T-helper 2 cell (primary cell): ENCODE data around the gene SCN9A.
A peak's percentile ranks its signal among the peaks of the same experiment; 100 is the strongest.
"Not testable (repeated sequence)": the region's sequence is repeated elsewhere in the genome, so short reads cannot be mapped to it uniquely, and the experiment has no call there.

Experiments
- DNase-seq, 5 experiments: peaks; one replicate each; pipeline versions ENCODE4 v3.0.0 to v3.0.0-alpha.2; 2012 to 2022
- total RNA-seq, 2 donors: gene quantifications; one replicate each; lab custom pipeline; 2026; lab: John Stamatoyannopoulos, UW

SCN9A gene
- total RNA-seq = 0 to 0.20 reads per million in 2 donors

DNA sequence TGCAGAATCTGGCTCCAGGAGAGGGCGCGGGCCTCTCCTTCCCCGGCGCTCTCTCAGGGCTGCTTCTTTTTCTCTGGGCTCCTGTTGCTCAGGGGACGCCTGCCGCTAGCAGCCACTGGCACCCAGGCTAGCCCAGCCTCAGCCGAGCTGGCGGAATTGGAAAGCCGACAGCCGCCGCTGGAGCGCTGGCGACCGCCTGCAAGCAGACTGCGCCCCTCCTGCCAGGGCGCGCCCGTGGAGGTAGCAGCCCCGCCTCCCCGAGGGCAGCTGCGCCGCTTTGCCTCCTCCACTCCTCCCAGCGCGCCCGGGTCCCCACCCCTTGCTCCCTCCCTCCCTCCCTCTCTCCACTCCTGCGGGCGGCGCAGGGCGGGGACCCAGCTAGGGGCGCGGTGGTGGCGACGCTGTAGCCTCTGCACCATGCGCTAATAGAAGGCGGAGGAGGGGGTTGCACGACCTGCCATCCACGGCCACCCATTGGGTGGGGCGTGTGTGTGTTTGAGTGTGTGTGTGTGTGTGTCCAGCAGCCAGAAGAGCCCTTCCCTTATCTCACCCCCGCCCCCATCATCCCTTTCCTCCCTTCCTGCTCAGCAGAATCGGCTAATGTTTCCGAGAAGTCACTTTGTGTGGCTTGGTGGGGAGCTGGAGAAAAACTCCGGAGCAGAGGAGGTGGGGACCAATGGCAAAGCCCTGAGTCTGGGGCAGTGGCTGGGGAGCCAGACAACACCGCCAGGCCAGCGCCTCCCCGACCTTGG, at the start of gene SCN9A:
SCN9A (minus strand) TSS at position 209 of the 752 bp plus-strand sequence. CDS start 64,188 bp downstream, outside the sequence.
- peak in 1 of 5 experiments; percentile 30 for DNase-seq

DNA sequence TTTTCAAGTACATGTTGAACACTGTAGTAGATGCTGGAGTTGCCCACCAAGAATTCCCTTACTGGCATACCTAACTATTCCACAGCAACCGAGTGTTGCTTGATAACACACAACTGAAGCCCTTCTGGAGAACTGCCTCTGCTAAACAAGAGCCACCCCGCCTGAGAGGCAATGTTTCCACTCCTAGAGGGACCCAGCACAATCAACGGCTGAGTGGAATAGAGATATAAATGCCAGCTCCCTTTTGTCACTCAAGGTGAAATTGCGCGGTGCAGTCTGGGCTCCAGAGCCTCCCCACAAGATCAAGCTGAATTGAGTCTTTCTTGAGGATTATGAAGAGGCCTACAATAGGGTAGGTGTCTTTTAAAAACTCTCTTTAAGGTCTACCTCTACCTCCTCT, 49.1 kb upstream of the SCN9A start:
- no peak for DNase-seq

DNA sequence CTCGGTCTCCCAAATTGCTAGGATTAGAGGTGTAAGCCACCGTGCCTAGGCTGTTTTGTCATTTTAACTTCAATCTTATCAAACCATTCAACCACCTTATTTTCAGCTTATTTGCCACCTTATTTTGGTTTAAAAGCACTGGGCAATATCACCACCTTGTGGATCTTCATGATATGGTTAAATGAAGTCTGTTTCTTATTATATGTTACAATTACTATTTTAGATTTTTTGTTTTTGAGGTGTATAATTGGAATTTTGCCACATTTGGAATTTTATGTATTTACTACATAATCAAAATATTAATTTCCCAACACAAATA, 43.8 kb upstream of the SCN9A start:
- no peak for DNase-seq

DNA sequence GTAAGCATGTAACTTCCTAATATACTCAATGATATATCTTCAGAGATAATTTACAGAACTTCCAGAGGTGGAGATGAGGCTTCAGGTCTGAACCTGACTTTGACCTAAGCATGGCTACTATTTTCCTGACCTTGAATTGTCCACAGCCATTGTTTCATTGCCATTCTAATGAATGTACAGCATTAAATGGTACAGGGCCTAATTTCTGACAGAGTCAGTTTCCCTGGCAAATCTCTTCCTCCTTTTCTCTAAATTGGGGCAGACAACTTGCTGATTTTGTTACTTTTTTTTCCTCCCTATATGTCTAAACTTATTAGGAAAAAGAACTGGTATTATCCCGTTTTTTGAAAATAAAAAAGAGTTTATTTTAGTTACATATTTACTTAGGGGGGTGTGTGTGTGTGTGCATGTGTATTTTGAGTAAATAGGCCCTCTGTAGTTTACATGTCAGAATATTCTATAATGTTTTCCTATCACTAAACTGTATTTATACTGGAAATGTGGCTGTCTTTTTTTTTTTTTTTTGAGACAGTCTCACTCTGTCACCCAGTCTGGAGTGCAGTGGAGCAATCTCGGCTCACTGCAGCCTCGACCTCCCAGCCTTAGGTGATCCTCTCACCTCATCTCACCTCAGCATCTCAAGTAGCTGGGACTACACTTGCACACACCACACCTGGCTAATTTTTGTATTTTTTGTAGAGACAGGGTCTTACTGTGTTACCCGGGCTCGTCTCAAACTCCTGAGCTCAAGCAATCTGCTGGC, 43.3 kb upstream of the SCN9A start:
- DNase-seq = no peak

DNA sequence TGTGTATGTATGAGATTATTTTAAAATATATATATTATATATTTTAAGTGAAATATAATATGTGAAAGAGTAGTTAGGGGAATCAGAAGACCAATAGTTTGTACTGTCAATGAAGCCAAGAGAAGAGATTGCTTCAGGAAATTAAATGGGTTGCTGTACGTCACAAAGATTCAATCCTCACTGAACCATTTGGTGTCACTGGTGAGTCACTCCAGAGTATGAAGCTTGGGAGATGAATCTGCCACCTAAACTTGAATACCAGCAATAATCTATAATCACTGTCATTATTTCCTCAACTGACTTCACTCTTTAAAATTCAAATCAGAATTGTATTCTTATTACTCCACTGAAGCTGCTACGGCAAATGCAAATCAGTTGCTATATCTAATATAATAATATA, 41.9 kb upstream of the SCN9A start:
- no peak for DNase-seq

DNA sequence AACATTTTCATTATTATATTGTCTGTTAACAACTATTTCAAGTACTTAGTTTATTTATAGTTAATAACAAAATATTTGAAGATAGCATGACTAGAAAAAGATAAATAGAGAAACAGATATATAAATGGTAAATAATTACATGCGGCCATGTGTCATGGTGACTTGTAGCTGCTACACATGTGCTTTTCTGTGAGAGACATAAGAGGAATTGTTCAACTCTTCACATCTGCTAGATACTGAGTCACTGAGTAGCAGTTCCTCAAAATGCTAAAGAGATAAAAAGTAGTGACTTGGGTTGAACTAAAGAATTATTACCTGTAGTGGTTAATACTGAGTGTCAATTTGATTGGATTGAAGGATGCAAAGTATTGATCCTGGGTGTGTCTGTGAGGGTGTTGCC, 37.5 kb upstream of the SCN9A start:
- DNase-seq = no peak

DNA sequence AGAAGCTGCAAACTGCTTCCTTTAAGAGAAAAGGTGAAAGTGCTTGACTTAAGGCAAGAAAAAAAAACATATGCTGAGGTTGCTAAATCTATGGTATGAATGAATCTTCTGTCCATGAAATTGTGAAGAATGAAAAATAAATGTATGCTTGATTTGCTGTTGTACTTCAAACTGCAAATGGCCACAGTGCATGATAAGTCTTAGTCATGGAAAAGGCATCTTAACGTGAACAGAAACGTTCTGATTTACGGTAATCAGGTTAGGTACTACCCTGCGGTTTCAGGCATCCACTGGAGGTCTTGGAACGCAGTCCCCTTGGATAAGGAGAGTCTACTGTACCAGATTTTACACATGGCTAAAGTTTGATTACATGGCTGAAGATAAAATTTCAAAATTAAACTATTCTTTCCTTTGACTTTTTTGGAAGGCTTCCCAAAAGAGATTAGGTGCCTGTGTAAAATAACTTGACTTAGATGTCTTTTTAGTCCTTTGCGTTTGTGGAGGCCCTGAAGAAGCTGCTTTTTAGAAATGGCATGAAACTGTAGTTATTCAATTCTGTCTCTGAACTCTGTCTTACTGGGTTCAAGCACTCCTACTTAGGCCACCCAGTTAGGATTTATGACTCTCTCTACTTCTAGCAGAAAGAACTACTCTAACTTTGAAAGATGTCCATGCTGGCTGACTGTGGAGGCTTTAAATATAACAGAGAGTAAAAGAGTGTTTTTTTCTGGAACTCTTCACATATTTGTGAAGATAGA, 35.9 kb upstream of the SCN9A start:
- DNase-seq = no peak

DNA sequence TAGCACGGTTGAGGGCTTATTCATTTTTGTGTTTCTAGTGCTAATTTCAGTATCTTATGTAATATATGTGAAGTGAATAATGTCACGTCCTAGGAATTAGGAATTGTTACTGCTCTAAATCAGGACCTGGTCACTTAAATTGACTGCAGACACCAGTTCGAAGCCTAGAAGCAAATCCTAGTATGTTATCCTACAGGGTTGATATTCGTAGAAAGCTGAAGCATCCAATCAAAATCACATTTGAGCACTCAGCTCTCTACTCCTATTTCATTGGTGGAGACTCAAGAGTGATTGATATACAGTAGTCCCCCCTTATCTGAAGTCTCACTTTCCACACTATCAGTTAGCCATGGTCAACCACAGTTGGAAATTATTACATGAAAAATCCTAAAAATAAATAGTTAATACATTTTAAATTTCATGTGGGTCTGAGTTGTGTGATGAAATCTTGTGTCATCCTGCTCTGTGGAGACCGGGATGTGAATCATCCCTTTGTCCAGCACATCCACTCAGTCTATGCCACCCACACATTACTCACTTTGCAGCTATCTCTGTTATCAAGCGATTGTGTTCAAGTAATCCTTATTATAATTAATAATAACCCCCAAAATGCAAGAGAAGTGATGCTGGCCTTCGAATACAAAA, 35.2 kb upstream of the SCN9A start:
- no peak for DNase-seq

DNA sequence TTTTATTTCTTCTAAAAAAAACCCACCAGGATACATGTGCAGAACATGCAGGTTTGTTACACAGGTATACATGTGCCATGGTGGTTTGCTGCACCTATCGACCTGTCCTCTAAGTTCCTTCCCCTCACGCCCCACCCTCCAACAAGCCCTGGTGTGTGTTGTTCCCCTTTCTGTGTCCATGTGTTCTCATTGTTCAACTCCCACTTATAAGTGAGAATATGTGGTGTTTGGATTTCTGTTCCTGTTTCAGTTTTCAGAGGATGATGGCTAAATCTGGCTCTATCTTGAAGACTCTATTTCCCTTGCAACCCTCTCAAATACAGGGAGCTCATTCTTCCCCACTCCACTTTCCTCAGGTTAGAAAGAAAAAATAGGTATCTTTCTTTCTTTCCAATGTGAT, 32.0 kb upstream of the SCN9A start:
- DNase-seq = not testable (repeated sequence)

DNA sequence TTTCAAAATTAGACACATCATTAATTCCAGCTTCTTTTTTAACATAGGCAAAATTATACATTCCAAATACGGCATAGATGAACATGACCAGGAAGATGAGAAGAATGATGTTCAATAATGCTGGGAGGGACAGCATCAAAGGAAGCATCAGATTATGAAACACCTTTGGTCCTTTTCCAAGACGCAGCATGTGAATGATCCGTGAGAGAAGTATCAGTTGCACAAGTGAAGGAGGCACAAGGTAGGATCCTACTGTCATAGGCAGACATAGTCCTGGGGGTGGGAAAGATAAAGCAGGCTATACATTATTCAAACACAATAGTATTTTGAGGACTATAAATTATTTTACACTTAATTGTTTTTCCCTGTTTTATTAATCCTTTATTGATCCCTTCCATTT, 30.6 kb upstream of the SCN9A start:
- no peak for DNase-seq

DNA sequence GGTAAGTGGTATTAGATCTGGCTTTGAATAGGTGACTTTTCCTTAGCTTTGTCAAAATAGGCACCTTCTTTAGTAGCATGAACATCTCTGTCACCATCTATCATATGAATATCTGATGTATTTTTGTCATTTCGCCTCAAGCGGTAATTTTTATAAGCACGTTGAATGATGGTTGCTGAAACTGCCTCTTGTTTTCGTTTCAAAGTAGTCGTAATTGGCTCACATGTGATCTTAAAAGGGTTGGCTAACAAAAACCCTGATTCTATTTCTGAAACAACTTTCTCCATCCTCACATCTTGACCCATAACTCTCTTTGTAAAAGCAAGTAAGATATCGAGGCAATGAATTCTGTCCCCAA, 29.8 kb upstream of the SCN9A start:
- no peak for DNase-seq

DNA sequence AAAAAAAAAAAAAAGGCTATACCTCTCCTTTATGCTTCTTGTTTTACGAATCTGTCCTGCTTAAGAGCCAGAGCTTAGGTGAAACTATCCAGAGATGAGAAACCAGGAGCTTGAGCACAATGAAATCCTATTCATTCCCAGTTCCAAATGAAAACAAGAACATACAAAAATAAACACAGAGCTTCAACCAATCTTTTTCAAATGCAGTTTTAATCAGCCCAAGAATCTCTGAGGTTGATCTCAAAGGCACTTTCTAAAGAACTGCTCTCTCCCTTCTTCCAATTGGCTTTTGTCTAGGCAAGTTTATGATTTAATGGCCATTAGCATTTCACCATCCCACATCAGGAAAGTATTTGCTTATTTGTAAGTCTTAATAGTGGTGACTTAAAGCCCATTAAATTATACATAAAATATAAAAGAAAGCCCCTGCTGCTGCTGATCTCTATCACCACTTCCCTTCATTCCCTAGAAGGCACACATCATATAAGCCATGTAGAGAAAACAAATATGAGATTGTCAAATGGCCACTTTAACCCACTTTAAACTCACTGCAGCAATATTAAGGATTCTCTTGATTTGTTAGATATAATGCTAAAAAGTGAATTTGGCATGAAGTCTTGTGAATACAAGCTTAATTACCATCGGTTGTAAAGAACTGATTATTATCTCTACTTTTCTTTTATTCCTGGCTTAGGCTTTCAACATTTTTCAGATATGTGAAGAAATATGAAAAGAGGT, 29.3 kb upstream of the SCN9A start:
- no peak for DNase-seq

DNA sequence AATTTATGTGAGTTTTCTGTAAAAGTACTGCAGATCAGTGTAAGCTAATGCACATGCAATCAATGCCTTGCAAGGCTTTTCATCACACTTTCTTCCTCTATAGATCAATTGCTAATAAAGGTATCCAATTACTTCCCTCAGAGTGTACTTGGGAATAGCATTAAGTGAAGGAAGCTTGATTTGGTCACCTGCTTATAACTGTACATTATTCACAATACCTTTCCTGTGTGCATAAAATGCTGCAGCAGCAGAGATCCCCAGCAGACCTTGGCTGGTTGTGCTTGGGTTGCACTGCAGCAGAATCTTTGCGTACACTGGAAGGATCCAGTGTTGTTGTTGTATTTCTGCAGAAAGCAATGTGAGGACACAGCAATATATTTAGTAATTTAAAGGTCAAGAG, 18.5 kb upstream of the SCN9A start:
- no peak for DNase-seq

DNA sequence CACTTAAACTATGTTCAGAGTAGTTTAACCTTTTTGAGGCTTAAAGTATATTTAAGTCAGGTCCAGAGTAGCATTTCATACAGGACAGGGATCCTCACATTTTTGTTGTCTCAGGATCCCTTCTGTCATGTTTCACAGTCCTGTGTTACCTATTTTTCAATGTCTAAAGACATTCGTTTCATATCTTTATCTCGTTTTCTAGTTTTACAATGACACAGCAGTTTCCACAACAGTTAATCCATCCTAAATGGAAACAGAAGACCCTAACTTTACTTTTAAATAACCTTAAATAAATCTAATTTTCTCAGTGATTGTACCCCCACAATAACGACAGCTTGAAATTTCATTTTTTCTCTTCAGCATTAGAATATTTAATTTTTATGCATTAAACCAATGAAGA, 17.3 kb upstream of the SCN9A start:
- no peak for DNase-seq

DNA sequence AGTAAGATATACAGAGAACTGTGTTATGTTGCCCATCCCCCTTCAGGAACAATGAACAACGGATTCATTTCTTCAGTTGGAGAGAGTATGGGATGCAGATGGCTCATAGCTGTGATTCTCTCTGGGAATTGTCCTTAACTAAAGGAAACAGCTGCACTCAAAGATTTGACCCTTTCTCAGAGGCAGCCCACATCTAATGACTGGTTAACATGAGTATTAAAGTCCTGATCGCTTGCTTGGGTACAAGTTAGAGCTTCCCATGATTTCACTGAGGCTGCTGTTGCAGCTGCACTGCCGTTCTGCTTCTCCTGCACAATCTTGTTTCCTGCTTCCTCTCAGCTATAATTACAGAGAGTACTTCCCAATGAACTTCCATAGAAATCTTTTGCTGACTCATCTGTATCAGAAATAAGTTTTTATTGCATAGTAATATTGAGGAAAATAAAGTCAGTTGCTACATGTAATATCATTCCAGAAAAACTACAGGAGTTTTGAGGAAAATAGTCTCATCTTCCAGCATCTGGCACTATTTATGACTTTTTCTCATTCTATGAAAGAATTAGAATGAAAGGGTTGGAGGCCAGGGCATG, 12.8 kb upstream of the SCN9A start:
- DNase-seq = no peak

DNA sequence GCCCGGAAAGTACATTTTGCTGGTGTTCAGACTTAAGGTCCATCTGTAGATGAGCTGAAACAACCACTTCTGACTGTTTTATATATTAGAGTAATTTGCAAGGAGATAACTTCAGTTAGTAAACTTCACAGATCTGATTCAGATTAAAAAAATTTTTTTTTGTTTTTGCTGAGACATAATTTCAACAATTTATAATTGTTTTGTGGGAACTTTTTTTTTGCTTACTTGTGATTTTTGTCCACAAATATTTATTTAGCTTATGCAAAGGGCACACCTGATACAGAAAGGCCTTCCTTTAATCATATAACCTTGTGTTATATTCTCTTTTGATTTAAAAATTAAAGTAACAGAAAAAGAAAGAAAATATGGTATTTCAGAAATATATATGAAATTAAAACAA, 9.6 kb upstream of the SCN9A start:
- no peak for DNase-seq

DNA sequence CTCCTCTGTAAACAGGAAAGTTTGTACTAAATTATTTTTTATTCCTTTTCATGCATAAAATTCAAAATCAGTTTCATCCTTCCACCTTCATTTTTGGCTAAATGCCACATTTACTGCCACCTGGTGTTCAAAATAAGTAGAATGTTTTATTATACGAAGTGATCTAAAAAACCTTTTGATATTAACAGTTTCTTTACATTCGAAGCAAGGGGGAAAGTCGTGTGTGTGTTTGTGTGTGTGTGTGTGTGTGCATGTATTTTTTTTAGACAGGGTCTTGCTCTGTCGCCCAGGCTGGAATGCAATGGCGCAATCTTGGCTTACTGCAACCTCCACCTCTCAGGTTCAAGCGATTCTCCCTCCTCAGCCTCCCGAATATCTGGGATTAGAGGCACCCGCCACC, 9.0 kb upstream of the SCN9A start:
- peak in 1 of 5 experiments; percentile 1 for DNase-seq

DNA sequence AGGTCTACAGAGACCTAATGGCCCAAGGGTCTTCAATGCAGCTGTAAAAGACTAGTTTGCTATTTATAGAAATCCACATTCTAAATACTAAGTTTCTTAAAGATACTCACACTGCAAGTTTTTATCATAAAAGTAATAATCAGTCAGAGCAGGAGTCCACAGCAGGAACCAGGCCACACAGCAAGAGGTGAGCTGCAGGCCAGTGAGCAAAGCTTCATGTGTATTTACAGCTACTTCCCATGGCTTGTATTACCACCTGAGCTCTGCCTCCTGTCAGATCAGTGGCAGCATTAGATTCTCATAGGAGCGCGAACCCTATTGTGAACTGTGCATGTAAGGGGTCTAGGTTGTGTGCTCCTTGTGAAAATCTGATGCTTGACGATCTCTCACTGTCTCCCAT, 6.7 kb upstream of the SCN9A start:
- no peak for DNase-seq

DNA sequence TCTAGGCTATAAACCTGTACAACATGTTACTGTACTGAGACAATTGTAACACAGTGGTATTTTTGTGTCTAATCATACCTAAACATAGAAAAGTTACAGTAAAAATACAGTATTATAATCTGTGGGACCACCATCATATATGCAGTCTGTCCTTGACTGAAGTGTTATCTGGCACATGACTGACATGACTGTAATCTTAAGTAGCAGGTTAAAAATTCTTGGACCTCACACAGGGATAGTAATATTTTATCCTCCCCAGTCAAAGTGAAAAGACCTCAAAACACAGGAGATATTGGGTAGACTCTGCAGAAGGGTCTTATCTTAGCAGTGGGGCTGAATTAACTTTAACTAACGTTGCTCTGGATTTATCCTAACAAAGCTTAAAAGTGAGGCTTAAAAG, 4.9 kb upstream of the SCN9A start:
- DNase-seq = no peak

DNA sequence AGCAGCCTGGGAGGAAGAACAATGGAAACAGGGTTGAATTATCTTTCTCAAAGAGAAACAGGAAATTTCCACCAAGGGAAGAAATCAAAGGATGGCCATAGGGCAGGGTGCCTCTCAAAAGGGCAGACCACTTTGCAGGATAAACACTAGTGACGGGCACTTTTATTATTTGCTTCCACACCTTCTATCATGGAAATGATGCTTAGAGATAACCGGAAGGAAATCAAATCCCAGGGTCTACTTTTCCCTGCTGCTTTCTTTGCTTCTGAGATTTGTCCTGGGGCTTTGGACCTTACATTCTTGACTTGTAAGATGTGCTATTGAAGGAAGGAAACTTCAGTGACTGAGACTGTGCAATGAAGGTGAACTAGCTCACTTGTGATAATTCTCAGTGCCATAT, 1.1 kb upstream of the SCN9A start:
- DNase-seq = no peak

DNA sequence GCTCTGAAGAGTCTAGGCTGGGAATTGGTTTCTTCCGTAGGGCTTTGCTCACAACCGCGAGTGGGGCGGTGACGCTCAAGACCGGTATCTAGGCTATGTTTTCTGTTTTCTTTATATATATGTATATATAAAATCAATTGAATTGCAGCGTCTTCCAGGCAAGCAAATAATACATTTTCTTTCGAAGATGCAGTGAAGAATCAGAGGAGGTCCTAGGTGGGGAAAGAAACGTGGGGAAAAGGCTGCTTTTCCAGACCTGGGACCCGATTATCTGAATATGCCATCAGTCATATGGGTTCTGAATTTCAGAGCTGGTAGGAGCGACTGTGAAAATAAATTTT, 714 bp upstream of the SCN9A start:
- no peak for DNase-seq

DNA sequence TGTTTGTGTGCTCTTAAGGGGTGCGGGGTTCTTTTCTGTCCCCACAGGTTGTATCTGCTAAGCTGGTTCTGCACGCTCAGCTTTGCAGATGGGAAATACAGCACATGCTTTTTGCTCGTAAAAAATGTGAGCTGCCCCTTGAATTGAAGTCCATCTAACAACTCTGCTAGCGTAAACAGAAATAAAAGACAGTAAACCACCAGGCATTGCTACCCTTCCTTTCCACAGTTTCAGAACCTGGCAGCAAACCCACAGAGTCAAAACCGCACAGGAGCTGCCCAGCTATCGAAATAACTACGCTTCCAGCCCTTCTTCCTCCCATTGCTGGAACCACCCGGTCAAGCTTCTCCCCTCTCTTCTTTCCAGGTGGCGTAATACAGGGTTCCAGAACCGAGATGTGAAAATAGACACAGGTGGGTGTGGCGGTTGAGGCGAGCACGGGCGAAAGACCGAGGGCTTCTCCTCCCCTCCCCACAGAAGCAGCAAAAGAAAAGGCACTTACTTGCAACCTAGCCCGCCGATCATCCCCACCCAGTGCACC, 479 bp downstream of the SCN9A start:
- peak in 1 of 5 experiments; percentile 19 for DNase-seq
